ENCODE results near the gene VPS37B. TPM values are rescaled to one million over a fixed set of nuclear protein-coding genes. Genes with fewer than 3 reads are reported as not detected.
A peak's percentile ranks its signal among the peaks of the same experiment; 100 is the strongest.

The VPS37B gene
- total and polyA plus RNA-seq, 2 of the 8 experiments (the other 6 are each of a cell fraction or from before 2014, with no cell fraction given): 11.9 to 15.7 TPM

DNA sequence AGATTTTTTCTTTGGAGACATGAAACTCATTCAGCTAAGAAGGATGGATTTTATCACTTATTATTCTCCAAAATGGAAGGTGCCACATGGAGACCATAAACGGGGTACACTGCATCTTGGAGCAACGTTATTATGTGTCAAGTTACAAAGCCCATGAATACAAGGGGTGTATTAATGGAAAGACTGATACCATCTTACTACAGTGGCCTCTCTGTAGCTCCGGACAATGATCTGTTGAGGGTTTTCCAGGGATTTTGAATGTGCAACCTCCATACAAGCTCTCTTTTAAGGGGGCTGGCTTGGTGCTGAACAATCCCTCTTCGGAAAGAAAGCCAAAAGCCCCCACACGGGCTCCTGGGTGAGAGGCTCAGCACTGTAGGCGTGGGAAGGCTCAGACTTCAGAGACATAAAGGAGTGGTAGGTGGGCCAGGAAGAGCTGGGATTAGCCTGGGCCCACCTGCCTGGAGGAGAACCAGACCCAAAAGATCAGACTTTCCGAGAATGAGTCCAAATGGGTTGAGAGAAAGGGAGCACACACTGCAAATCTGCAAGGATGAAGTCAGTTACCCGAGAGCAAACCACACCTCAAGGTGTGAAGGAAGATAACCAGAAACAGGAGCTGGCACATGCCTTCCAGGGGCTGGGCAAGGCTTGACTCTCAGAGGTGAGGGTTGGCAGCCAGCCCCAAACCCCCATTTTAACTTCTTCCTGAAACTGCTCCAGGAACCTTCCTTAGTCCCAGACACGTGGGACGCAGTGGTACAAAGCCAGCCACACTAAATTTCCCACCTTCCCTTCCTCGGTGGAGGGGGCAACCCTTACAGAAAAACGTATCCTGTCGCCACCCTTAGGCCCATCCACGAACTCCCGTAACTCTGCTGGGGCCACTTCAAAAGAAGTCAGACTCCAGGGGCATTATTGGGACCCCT lies 1.5 kb downstream of the VPS37B start:
- Histone ChIP-seq H3K9ac (replicated peaks in 1 of 4; ENCODE audit: extremely low read depth in 1 of 4, low read depth in 3 of 4, low read length in 3 of 4) (peak overlapping the region in 1 of 4 experiments; percentile 13; a peak in 1 of 7 replicates), H3K4ac (replicated peaks; ENCODE audit: insufficient read length, low read depth, low read length) (no peak overlapping the region), H2BK5ac (ENCODE audit: low read depth, low read length) (no peak overlapping the region), H3K18ac (ENCODE audit: extremely low read depth, low read length) (no peak overlapping the region), H3K79me2 (ENCODE audit: control insufficient read depth in 1 of 2, insufficient read depth in 2 of 2, low read length in 2 of 2) (peaks cover 0 to 39% of the 10 kb centered on the region in 2 experiments; a peak in 2 of 4 replicates), H2BK120ac (replicated peaks; ENCODE audit: low read depth, low read length) (no peak overlapping the region), H3K36me3 (ENCODE audit: control insufficient read depth in 2 of 4, insufficient read depth in 4 of 4, low read length in 3 of 4) (no peaks in the 10 kb centered on the region), H4K20me1 (replicated peaks in 1 of 2; ENCODE audit: control insufficient read depth in 1 of 2, insufficient read depth in 2 of 2, low read length in 2 of 2) (peaks cover 4 to 9% of the 10 kb centered on the region in 2 experiments), H2BK12ac (ENCODE audit: low read depth, low read length) (peak overlapping the region; percentile 39; the same call in 1 of the 2 replicates), H3K4me1 (replicated peaks in 1 of 4; ENCODE audit: control insufficient read depth in 3 of 4, insufficient read depth in 4 of 4, low read length in 3 of 4) (peaks cover 6 to 19% (median 8%) of the 10 kb centered on the region in 4 experiments; a peak in 6 of 7 replicates), H3K27me3 (replicated peaks in 1 of 4; ENCODE audit: control insufficient read depth in 3 of 4, extremely low read depth in 1 of 4, insufficient read depth in 3 of 4, low read length in 3 of 4) (peaks cover 3 to 28% (median 20%) of the 10 kb centered on the region in 4 experiments), H3K23ac (ENCODE audit: insufficient read length) (no peak overlapping the region), H3K79me1 (ENCODE audit: low read depth, low read length) (no peaks in the 10 kb centered on the region; the same call in 1 of the 2 replicates), H2AFZ (ENCODE audit: low read length) (no peak overlapping the region), H4K5ac (ENCODE audit: insufficient read length, low read depth, low read length) (no peak overlapping the region), H2AK5ac (ENCODE audit: low read depth, low read length) (0 out of 2 replicates have a peak overlapping the region, but pooled peaks have one; percentile 43), H3K27ac (ENCODE audit: low read depth, low read length) (no peak overlapping the region), H3K56ac (replicated peaks; ENCODE audit: insufficient read length, low read depth, low read length) (no peak overlapping the region), H3K14ac (ENCODE audit: insufficient read length) (no peak overlapping the region), H4K91ac (replicated peaks; ENCODE audit: insufficient read length, low read length) (no peak overlapping the region), H3K9me3 (ENCODE audit: insufficient read depth in 2 of 2, low read depth in 1 of 2, low read length in 1 of 2) (no peaks in the 10 kb centered on the region), H2BK15ac (ENCODE audit: low read length) (no peak overlapping the region), H3K4me2 (ENCODE audit: insufficient read depth in 1 of 2, low read depth in 2 of 2, low read length in 2 of 2) (peak overlapping the region; percentile 69 to 94), H4K8ac (ENCODE audit: extremely low read depth, insufficient read depth, low read length) (no peak overlapping the region), H2BK20ac (ENCODE audit: low read length) (no peak overlapping the region), H3K23me2 (ENCODE audit: low read depth, low read length) (peaks cover 4% of the 10 kb centered on the region; the same call in 1 of the 2 replicates), H3K4me3 (ENCODE audit: extremely low read depth in 1 of 4, insufficient read depth in 2 of 4, low read depth in 3 of 4, low read length in 4 of 4) (peak overlapping the region; percentile 46 to 91 (median 74); a peak in 5 of 8 replicates)
- ChIA-PET CTCF (ENCODE audit: partially characterized antibody) (interaction anchor here (0.5 to 2.7 kb wide), 7 partner anchors 12 to 544 kb away, joined by 3 to 8 read pairs (median 4); no protein-coding TSS in a partner anchor), POLR2A (ENCODE audit: partially characterized antibody) (interaction anchor here (0.6 to 1.7 kb wide), 5 partner anchors 8 to 169 kb away, joined by 3 to 4 read pairs (median 3); no protein-coding TSS in a partner anchor)
- no peak for FAIRE-seq
- 81% methylated on average over 15 of the region's 15 CpGs; no CpG with 5 or more reads in 1 of the 2 experiments for WGBS, 2 experiments (ENCODE audit: extremely low coverage in 1 of 2, insufficient coverage in 1 of 2, insufficient read length in 1 of 2, insufficient replicate concordance in 2 of 2, low coverage in 1 of 2, low lambda C conversion rate in 2 of 2, missing lambda C conversion rate in 1 of 2)
- DNase-seq (ENCODE audit: low read depth in 1 of 2, low spot score in 2 of 2): no peak
- no peak for TF ChIP-seq NRF1 (IDR thresholded peaks at IDR 0.05; ENCODE audit: low read depth, low read length)
- TF ChIP-seq SP1 (IDR thresholded peaks at IDR 0.05; ENCODE audit: low read depth, low read length): no peak
- TF ChIP-seq SAP30 (IDR thresholded peaks at IDR 0.05; ENCODE audit: insufficient read depth, insufficient replicate concordance, low read length): no peak

Data from H1 (cell line).